Esophagus muscularis mucosa (tissue), 3 donors: ENCODE data around the gene NTM.

Source experiments
- CTCF ChIP-seq, 3 experiments: fragments of 200-600 bp in 2 of 3; fragments of 450-650 bp in 1 of 3; sonication (generic) in 2 of 3; IDR thresholded peaks; one replicate each; pipeline ENCODE4 v1.5.1; 2017 to 2019; ENCODE audit warnings: antibody characterized with exemption in 3 of 3, mild to moderate bottlenecking in 2 of 3, moderate library complexity in 1 of 3
- POLR2A ChIP-seq: fragments of 450-650 bp; IDR thresholded peaks from one replicate; pipeline ENCODE4 v1.6.1; 2017; ENCODE audit warnings: antibody characterized with exemption, moderate library complexity, mild to moderate bottlenecking, low read depth
- POLR2AphosphoS5 ChIP-seq, 2 donors: sonication (generic); formaldehyde crosslinking; IDR thresholded peaks; one replicate each; pipeline ENCODE4 v1.6.1; 2017; ENCODE audit warnings: antibody characterized with exemption in 2 of 2

GRCh38 chr11:131350872-131351271 is 19.5 kb upstream of the NTM start:
- no peak for TF ChIP-seq CTCF (IDR thresholded peaks at IDR 0.05)
- TF ChIP-seq POLR2AphosphoS5 (IDR thresholded peaks at IDR 0.05), result no peak
- TF ChIP-seq POLR2A, result no peak
